Subcutaneous adipose tissue (tissue), 4 donors: Measurements from ENCODE around the gene CDH4. TPM values are rescaled to one million over a fixed set of nuclear protein-coding genes. Genes with fewer than 3 reads are reported as not detected.

Experiments used
- total RNA-seq, 4 donors: library from RNA; depleted of rRNA; stranded (reverse); fragments of >200 nt; gene quantifications; one replicate each; pipeline ENCODE4 v1.1.0, GENCODE V29; 2016
- TF ChIP-seq, protein P1 (sequence below): fragments of 450-650 bp; IDR thresholded peaks from one replicate; pipeline ENCODE4 v1.5.1; 2016; ENCODE audit warnings: low read depth, mild to moderate bottlenecking, control low read depth, antibody characterized with exemption, moderate library complexity

CDH4 gene
- total RNA-seq, 4 donors from 2014 or later, result not detected

DNA sequence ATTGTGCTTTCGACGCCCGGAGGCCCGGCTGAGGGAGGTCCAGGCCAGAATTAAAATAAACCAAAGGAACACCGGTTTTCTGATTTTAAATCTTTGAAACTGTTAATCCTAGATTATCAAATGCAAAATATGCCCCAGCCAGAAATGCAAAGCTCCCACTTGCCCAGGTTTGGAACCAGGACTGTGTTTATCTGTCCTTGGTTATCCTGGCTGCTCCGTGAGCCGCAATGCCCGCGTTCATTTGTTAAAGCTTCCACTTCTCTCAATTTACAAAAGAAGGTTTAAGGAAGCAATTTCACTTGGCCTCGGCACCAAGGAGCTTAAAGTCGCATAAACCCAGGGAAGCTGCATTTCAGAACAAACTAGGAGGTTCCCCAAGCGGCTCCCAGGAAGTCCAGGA lies 563.6 kb downstream of the CDH4 start:
- TF ChIP-seq, protein P1, sequence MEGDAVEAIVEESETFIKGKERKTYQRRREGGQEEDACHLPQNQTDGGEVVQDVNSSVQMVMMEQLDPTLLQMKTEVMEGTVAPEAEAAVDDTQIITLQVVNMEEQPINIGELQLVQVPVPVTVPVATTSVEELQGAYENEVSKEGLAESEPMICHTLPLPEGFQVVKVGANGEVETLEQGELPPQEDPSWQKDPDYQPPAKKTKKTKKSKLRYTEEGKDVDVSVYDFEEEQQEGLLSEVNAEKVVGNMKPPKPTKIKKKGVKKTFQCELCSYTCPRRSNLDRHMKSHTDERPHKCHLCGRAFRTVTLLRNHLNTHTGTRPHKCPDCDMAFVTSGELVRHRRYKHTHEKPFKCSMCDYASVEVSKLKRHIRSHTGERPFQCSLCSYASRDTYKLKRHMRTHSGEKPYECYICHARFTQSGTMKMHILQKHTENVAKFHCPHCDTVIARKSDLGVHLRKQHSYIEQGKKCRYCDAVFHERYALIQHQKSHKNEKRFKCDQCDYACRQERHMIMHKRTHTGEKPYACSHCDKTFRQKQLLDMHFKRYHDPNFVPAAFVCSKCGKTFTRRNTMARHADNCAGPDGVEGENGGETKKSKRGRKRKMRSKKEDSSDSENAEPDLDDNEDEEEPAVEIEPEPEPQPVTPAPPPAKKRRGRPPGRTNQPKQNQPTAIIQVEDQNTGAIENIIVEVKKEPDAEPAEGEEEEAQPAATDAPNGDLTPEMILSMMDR, result no peak

DNA sequence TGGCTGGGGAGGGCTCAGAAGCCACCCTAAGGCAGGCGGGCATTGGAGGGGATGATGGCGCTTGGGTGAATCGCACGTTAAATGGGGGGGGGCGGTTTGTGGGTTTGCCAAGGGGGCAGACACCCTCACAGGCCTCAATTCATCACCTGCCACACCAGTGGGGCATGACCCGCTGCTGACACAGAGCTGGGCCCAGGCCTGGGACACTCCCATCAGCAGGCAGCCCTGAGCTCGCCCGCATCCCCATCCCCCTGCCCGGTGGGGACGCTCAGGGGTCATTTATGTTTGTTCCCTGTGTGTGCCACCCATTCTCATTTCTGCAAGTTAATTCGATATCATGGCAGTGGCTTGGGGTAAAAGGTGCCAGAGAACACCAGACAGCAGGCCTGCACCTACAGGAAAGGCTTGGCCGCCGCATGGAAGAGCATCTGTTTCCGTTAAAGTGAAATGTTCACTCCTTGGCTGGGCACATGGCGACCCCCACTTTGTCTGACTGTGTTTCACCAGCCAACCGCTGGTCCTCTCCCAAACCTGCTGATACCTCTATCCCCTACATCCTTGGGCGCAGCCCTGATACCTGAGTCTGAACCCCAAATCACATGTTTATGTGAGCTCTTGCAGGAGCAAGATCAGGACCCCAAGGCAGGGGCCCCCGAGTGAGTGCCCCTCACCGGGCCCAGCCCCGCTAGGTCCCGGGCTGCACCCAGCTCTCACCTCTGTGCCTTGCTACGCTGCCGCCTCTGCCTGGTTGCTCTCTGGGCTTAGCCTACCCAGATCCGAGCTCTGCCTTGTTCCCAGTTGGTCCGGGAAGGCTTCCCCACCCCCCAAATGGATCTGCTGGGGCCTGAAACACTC lies 564.8 kb downstream of the CDH4 start:
- TF ChIP-seq, protein P1, result no peak

DNA sequence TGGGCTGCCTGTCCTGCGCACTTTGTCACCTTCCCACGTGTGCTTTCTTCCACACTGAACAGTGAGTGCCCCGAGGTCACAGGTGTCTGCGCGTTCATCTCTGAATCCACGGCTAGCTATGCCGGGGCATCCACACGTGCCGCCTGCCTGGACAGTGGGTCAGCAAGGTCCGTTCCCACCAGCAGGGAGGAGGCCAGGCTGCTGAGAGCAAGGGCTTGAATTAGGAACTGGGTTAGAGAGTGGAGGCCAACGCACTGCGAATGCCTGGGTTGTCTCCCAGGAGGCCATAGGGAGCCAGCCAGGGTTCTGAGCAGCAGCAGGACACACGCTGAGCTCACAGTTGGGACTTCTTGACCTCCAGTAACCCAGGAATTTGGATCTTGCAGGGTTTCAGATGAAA lies 565.5 kb downstream of the CDH4 start:
- TF ChIP-seq, protein P1, result no peak

DNA sequence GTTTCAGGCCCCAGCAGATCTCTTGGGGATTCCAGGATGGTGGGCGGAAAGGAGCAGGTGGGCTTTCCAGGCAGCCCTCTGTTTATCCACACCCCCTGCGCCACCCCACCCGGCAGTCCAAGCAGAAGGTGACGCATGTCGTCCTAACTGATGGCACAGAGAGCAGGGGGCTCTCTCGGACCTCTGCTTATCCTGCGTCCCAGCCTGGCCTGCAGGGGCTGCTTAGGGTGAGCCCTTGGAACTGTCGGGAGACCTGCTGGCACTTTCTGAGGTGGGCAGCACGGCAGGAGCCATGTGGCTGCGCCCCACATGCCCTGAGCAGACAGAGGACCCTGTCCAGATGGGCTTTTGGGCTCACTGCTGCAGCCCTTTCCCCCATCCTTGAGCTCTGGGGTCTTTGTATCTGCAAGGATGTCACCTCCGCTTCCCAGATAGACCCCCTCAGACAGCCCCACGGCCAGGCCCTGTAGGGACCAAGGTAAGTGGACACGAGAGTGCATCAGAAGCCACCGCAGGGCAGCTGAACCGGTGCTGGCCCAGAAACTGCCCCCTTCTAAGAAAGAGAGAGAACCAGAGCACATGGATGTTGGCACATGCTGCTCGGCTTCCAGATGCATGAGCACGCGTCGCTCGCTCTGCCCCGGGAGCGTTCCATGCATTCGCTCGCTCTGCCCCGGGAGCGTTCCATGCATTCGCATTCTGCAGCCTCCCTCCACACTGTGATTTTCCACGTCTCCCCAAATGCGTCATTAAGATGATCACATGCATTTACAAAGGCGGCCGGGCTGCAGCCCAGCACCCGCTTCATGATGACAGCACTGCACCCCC lies 566.9 kb downstream of the CDH4 start:
- TF ChIP-seq, protein P1, result no peak

DNA sequence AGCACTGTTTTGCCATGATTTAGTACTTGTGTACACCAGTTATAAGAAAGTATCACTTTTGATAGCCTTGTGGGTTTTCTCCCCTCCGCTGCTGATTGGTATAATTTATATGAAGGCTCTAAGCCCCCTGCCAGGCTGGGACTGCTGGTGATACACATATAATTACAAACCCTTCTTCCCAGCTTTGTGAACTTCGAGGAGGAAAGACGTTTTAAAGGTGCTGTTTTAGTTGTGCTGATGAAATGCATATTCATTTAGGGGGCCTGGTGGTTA lies 567.4 kb downstream of the CDH4 start:
- TF ChIP-seq, protein P1, result no peak

DNA sequence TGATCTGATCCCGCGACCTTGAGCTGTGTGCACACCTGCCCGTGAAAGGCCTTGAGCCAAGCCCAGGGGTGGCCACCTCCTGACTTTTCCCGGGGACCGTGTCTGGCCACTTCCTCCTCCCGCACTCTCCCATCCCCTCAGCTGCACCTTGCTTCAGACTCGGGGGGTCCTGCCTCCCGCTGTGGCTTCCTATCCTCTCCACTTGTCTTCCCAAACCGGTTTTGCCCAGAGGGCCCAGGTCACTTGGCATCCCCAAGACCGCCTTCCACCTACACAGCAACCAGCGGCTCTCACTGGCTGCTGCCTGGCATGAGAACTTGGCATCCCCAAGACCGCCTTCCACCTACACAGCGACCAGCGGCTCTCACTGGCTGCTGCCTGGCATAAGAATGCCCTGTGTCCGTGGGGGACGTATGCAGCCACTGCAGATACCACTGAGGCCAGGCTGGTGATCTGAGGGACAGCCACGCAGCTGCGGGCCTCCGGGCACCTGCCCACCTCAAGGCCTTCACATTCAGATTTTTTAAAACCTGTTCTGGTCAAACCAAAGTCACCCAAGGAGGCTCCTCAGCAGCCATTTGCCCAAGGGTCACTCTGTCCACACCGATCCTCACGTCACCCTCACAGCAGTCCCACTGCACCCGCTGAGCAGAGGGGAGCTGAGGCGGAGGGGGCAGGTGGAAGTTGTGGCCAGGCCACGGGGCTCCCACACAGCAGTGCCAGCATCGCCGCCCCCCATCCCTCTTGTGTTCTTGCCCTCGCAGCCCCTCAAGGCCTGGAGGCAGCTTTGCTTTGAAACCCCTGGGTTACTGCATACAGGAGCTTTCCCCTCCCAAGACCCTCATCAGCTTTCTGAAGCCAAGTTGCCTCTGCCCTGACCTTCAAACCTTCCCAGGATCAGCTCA lies 568.1 kb downstream of the CDH4 start:
- TF ChIP-seq, protein P1, result no peak

DNA sequence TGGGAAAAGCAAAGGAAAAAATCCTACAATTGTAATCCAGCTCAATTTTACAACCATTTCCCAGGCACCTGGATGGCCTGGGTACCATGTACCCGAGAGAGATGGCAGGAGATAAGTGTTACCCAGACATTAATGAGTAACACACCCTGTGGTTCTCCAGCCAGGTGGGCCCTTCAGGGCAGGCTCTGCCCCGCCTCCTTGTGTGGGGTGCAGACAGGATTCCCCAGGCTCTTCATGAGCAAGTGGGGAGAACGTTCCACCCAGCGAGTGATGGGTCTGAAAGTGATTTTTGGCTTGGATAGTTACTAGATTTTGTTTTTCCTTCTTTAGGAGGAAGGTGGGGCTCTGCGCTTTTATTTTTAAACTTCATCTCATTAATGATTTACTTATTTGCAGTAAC lies 569.7 kb downstream of the CDH4 start:
- TF ChIP-seq, protein P1, result no peak
